ENCODE data around the gene ZNF579.

Gene ZNF579

DNA sequence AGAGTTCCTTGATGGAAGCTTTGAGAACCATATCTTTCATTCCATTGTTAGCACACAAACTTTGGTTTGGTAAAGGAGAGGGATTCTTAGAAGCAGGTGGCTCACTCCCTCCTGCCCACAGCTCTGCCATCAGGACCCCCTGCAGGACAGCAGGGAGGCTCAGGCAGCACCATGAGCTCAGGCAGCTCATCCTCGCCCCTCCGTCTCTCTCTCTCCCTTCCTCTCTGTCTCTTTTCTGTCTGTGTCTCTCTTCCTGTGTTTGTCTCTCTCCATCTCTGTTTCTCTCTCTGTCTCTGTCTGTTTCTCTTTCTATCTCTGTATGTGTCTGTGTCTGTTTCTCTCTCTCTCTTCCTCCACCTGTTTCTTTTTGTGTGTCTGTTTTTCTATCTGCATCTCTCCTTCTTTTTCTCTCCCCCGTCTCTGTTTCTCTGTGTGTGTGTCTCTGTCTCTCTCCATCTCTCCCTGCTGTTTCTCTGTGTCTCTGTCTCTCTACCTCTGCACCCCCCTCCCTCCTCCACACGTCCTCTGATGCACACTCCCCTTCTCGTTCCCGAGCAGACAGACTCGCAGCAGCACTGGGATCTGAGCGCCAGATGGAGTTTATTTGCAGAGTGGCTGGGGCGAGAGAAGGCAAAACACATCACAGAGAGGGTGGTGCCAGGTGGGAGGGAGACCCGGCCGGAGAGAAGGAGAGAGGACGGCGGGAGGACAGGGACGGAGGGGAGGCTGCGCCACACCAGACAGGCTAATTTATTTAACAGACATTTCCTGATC is 52.4 kb downstream of the ZNF579 start:
- Histone ChIP-seq H3K4me3 (IDR thresholded peaks at IDR 0.05; ENCODE audit: insufficient read depth, low read depth, low read length) (no peak overlapping the region), H3K27me3 (ENCODE audit: insufficient read depth, low read depth) (peaks cover 36% of the 10 kb centered on the region), H3K9ac (no peak overlapping the region), H3K79me2 (ENCODE audit: insufficient read depth, low read depth) (no peaks in the 10 kb centered on the region), H3K4me1 (ENCODE audit: low read depth, poor library complexity, severe bottlenecking) (no peaks in the 10 kb centered on the region), H4K20me1 (ENCODE audit: insufficient read depth) (no peaks in the 10 kb centered on the region), H2AFZ (ENCODE audit: low read depth) (no peak overlapping the region), H3K4me2 (no peak overlapping the region), H3K36me3 (ENCODE audit: insufficient read depth) (no peaks in the 10 kb centered on the region), H3K27ac (no peak overlapping the region)
- TF ChIP-seq, protein P1, sequence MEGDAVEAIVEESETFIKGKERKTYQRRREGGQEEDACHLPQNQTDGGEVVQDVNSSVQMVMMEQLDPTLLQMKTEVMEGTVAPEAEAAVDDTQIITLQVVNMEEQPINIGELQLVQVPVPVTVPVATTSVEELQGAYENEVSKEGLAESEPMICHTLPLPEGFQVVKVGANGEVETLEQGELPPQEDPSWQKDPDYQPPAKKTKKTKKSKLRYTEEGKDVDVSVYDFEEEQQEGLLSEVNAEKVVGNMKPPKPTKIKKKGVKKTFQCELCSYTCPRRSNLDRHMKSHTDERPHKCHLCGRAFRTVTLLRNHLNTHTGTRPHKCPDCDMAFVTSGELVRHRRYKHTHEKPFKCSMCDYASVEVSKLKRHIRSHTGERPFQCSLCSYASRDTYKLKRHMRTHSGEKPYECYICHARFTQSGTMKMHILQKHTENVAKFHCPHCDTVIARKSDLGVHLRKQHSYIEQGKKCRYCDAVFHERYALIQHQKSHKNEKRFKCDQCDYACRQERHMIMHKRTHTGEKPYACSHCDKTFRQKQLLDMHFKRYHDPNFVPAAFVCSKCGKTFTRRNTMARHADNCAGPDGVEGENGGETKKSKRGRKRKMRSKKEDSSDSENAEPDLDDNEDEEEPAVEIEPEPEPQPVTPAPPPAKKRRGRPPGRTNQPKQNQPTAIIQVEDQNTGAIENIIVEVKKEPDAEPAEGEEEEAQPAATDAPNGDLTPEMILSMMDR (conservative IDR thresholded peaks at IDR 0.05; ENCODE audit: low read depth, low read length): no peak

DNA sequence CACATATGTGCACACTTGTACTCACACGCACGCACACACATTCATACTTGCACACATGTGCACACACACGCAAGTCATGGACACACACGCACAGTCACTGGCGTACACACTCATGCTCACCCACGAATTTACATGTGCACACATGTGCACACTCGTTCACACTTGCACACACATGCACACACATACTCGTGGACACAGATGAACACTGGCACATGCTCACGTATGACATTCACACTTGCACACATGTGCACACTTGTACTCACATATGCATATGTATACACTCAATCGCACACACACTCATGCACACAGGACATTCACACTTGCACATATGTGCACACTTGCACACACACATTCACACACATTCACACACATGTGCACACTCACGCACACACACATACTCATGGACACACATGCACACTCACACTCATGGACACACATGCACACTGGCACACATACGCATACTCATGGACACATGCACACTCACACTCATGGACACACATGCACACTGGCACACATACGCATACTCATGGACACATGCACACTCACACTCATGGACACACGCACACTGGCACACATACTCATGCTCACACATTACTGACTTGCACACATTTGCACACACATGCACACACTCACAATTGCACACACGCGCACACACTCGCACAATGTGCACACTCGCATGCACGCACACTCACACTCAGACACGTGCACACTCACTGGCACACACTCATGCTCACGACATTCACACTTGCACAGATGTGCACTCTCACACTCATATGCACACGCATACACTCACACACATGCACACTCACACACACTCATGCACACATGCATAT is 53.2 kb downstream of the ZNF579 start:
- H3K27ac ChIP-seq: no peak overlapping the region
- no peak overlapping the region for H3K4me2 ChIP-seq
- no peaks in the 10 kb centered on the region for H3K79me2 ChIP-seq (ENCODE audit: insufficient read depth, low read depth)
- no peak overlapping the region for H3K9ac ChIP-seq
- no peaks in the 10 kb centered on the region for H3K4me1 ChIP-seq (ENCODE audit: low read depth, poor library complexity, severe bottlenecking)
- peaks cover 36% of the 10 kb centered on the region for H3K27me3 ChIP-seq (ENCODE audit: insufficient read depth, low read depth)
- no peaks in the 10 kb centered on the region for H3K36me3 ChIP-seq (ENCODE audit: insufficient read depth)
- no peaks in the 10 kb centered on the region for H4K20me1 ChIP-seq (ENCODE audit: insufficient read depth)
- TF ChIP-seq, protein P1 (conservative IDR thresholded peaks at IDR 0.05; ENCODE audit: low read depth, low read length): no peak
- H3K4me3 ChIP-seq (IDR thresholded peaks at IDR 0.05; ENCODE audit: insufficient read depth, low read depth, low read length): no peak overlapping the region
- H2AFZ ChIP-seq (ENCODE audit: low read depth): no peak overlapping the region
